Heart left ventricle (tissue), 16 donors: Measurements from ENCODE around the gene RPL11. TPM values are rescaled to one million over a fixed set of nuclear protein-coding genes. Genes with fewer than 3 reads are reported as not detected.

Experiments
- ATAC-seq, 4 donors: fragments of 200-7000 bp; cut with Tn5 transposase; one replicate each; pipeline ENCODE4 v1.9.1; 2020 to 2022; ENCODE audit warnings: moderate library complexity in 4 of 4, mild to moderate bottlenecking in 3 of 4, moderate number of reproducible peaks in 1 of 4
- DNase-seq, 5 donors: peaks; one replicate each; pipeline ENCODE4 v3.0.0-alpha.2; 2020
- H3K27ac ChIP-seq, 12 donors: fragments of 200-600 bp; sonication (generic) in 4 of 12; one replicate each; pipeline versions ENCODE4 v1.5.0 to v1.8.0; 2016 to 2022; ENCODE audit warnings: mild to moderate bottlenecking in 2 of 12
- H3K27me3 ChIP-seq, 9 donors: fragments of 200-600 bp; sonication (generic) in 2 of 9; one replicate each; pipeline versions ENCODE4 v1.5.1 to v1.8.0; 2016 to 2022; ENCODE audit warnings: mild to moderate bottlenecking in 3 of 9
- H3K36me3 ChIP-seq, 9 donors: fragments of 200-600 bp; sonication (generic) in 2 of 9; one replicate each; pipeline versions ENCODE4 v1.5.0 to v1.8.0; 2018 to 2022; ENCODE audit warnings: mild to moderate bottlenecking in 2 of 9
- H3K4me1 ChIP-seq, 12 donors: fragments of 200-600 bp; sonication (generic) in 4 of 12; one replicate each; pipeline versions ENCODE4 v1.5.0 to v1.8.0; 2016 to 2022; ENCODE audit warnings: mild to moderate bottlenecking in 3 of 12
- H3K4me3 ChIP-seq, 12 donors: fragments of 200-600 bp; sonication (generic) in 4 of 12; one replicate each; pipeline versions ENCODE4 v1.5.0 to v1.8.0; 2017 to 2022; ENCODE audit warnings: mild to moderate bottlenecking in 9 of 12, moderate library complexity in 4 of 12
- H3K9me3 ChIP-seq, 12 donors: fragments of 200-600 bp; sonication (generic) in 4 of 12; one replicate each; pipeline versions ENCODE4 v1.5.0 to v1.8.0; 2016 to 2022; ENCODE audit warnings: mild to moderate bottlenecking in 1 of 12
- POLR2A ChIP-seq, 2 donors: fragments of 450-650 bp; IDR thresholded peaks; one replicate each; pipeline ENCODE4 v1.6.1; 2017; ENCODE audit warnings: antibody characterized with exemption in 2 of 2, mild to moderate bottlenecking in 2 of 2, moderate library complexity in 2 of 2
- WGBS, 4 donors: extraction: QIAGEN DNeasy Blood & Tissue Kit in 2 of 4; methylation state at CpG; one replicate each; pipeline versions ENCODE4 v1.1.5 to v1.1.7; 2013 to 2018; 5-methylcytosine and 5-hydroxymethylcytosine counted together
- intact Hi-C, 10 donors: fragments of 100-400 bp; cut with DNase I; formaldehyde crosslinking; loops; one replicate each; pipeline versions ENCODE4 v1.11.1 to v1.14.2; 2022
- polyA plus RNA-seq, 2 donors: library from polyadenylated mRNA; stranded (reverse); fragments of 200-250 nt; gene quantifications; one replicate each; pipeline ENCODE4 v1.2.3, GENCODE V29; 2013
- total RNA-seq, 9 donors: library from RNA; depleted of rRNA in 2 of 9; stranded (reverse); fragments of >200 nt in 2 of 9; fragmentation: NEBNext Ultra II Directional in 3 of 9; extraction: Animal tissue kit (Norgen Biotek cat#: 25700) in 3 of 9; gene quantifications; one replicate each; pipeline versions ENCODE4 v1.1.0 to v1.2.4, GENCODE V29; 2016 to 2023
- TF ChIP-seq, protein P1 (sequence below), 12 donors: fragments of 200-600 bp; sonication (generic) in 4 of 12; IDR thresholded peaks; one replicate each; pipeline versions ENCODE4 v1.5.0 to v1.8.0; 2018 to 2022; ENCODE audit warnings: antibody characterized with exemption in 12 of 12, mild to moderate bottlenecking in 5 of 12
- donor health status: ischemic (EF 13 %, LVEDD 7.1; RV severe dilation, severe dysfunction).
- donor health status: healthy with polysubstance abuse.
- donor health status: DM: no; HTN: yes; CAD: no.
- donor health status: DM: no; HTN: no; CAD: no.
- donor health status: ischemic (EF 25% LVEDD 6.9; RV normal size, moderate dysfunction).
- donor health status: ischemic (EF 25% LVEDD 5.7; RV mildly dilated, moderate dysfunction).
- donor health status: healthy.
- donor health status: DM: yes; HTN: yes; CAD: no.
- donor health status: ischemic (EF 35%, LVEDD 5.7; RV mildly dilated, moderate dysfunction).
- donor health status: nonischemic (EF 11% LVEDD 7.7; RV severe dilation, severe dysfunction).
- donor health status: DM: yes; HTN: yes; CAD: no.
- donor health status: PGD.
- donor health status: ischemic (EF 29% LVEDD 5.4; RV normal size, mild dysfunction).
- donor health status: nonischemic (EF 23%, LVEDD 6.1; RV moderate dilation, normal function).

Gene RPL11
- total and polyA plus RNA-seq, 11 donors = 341 to 2,009 (median 695) TPM

DNA sequence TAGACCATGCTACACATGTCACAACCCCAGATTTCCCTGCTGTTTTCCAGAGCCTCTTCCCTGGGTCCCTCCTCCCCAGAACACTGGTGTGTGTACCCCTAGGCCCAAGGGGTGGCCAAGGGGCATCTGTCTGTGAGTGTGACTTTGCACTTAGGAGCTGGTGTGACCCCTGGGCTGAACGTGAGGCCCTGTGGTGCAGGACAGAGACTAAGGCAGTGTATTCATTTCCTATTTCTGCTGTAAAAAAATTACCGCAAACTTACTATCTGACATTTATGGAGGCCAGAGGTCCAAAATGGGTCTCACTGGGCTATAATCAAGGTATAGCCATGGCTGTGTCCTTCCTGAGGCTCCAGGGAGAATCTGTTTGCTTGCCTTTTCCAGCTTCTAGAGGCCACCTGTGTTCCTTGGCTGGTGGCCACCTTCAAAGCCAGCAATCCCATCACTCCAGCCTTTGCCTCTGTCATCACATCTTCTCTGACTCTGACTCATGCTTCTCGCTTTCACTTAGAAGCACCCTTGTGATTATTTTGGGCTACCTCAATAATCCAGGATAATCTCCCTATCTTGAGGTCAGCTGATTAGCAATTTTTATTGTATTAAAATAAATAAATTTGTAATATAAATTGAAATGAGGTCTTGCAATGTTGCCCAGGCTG is 27.7 kb downstream of the RPL11 start:
- Histone ChIP-seq H3K4me3 (no peak overlapping the region), H3K9me3 (no peaks in the 10 kb centered on the region), H3K27me3 (no peaks in the 10 kb centered on the region), H3K27ac (no peak overlapping the region), H3K4me1 (peaks cover 0 to 10% (median 2%) of the 10 kb centered on the region in 12 donors), H3K36me3 (peaks cover 0 to 5% (median 0%) of the 10 kb centered on the region in 9 donors)
- WGBS, 4 donors = 64 to 83% (median 80%) methylated on average over 3 of the region's 3 CpGs
- DNase-seq (peak in 1 of 5 donors; percentile 32), ATAC-seq (peak in 2 of 4 donors; percentile 35 to 67)
- TF ChIP-seq, protein P1, sequence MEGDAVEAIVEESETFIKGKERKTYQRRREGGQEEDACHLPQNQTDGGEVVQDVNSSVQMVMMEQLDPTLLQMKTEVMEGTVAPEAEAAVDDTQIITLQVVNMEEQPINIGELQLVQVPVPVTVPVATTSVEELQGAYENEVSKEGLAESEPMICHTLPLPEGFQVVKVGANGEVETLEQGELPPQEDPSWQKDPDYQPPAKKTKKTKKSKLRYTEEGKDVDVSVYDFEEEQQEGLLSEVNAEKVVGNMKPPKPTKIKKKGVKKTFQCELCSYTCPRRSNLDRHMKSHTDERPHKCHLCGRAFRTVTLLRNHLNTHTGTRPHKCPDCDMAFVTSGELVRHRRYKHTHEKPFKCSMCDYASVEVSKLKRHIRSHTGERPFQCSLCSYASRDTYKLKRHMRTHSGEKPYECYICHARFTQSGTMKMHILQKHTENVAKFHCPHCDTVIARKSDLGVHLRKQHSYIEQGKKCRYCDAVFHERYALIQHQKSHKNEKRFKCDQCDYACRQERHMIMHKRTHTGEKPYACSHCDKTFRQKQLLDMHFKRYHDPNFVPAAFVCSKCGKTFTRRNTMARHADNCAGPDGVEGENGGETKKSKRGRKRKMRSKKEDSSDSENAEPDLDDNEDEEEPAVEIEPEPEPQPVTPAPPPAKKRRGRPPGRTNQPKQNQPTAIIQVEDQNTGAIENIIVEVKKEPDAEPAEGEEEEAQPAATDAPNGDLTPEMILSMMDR (IDR thresholded peaks at IDR 0.05) = no peak
- no peak for TF ChIP-seq POLR2A (IDR thresholded peaks at IDR 0.05)
- intact Hi-C loops = no loop called here

DNA sequence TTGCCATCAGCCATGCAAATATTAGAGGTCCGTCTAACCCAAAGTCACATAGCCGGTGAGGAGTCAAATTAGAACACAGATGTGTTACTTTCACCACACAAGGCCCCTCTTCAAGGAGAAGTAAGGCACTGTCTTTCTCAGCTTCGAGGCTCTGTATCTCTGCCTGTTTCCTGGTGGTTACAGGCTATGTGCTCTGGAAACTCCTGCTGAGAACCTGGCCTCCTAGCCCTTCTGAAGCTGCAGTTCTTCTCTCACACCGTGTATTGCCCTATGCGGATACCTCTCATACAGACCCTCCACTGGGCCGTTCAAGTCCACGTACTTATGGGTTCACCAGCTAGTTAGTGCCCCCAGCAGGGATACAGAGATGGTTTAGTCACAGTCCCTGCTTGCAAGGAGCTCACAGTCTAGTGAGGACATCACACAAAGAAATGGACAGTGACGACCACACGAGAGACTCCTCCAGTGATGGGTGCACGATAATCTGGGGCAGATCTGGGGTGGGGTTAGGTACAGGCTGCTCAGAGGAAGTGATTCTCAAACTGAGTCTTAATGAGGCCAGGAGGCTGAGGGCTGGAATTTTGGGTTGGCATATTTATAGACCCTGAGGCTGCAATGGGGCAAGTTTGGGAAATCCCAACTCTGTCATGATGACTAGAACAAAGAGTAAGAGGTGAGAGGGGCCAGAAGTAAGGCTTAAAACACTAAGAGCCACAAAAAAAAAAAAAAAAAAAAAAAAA is 28.8 kb downstream of the RPL11 start:
- DNase-seq = no peak
- Histone ChIP-seq H3K4me3 (no peak overlapping the region), H3K4me1 (peaks cover 0 to 10% (median 2%) of the 10 kb centered on the region in 12 donors), H3K27ac (no peak overlapping the region), H3K36me3 (peaks cover 0 to 4% (median 0%) of the 10 kb centered on the region in 9 donors), H3K9me3 (no peaks in the 10 kb centered on the region), H3K27me3 (no peaks in the 10 kb centered on the region)
- intact Hi-C loops = no loop called here
- 89 to 92% (median 91%) methylated on average over 10 of the region's 10 CpGs for WGBS, 4 donors
- TF ChIP-seq POLR2A (IDR thresholded peaks at IDR 0.05) = no peak
- TF ChIP-seq, protein P1 (IDR thresholded peaks at IDR 0.05) = no peak
- peak in 1 of 4 donors; percentile 31 for ATAC-seq

DNA sequence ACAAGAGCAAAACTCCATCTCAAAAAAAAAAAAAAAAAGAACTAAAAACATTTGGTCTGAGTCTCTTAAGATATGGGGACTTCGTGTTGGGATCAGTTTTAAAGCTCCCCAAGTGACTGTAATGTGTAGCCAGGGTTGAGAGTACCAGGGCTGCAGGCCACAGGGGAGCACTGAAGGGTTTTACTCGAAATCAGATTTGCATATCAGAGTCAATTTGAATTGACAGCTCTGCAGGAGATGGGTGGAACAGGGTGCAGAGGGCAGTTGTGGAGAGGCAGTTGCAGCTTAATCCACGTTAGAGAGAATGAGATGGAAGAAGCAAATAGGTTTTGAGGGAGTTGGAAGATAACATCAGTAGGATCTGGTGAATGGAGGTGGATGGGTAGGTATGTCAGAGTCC is 31.0 kb downstream of the RPL11 start:
- DNase-seq (no peak), ATAC-seq (no peak)
- Histone ChIP-seq H3K36me3 (no peaks in the 10 kb centered on the region), H3K27ac (no peak overlapping the region), H3K4me3 (no peak overlapping the region), H3K27me3 (no peaks in the 10 kb centered on the region), H3K9me3 (no peaks in the 10 kb centered on the region), H3K4me1 (peaks cover 0 to 19% (median 2%) of the 10 kb centered on the region in 12 donors)
- WGBS, 4 donors = 72 to 88% (median 80%) methylated on average over 3 of the region's 3 CpGs
- intact Hi-C loops = no loop called here
- no peak for TF ChIP-seq POLR2A (IDR thresholded peaks at IDR 0.05)
- TF ChIP-seq, protein P1 (IDR thresholded peaks at IDR 0.05) = no peak

DNA sequence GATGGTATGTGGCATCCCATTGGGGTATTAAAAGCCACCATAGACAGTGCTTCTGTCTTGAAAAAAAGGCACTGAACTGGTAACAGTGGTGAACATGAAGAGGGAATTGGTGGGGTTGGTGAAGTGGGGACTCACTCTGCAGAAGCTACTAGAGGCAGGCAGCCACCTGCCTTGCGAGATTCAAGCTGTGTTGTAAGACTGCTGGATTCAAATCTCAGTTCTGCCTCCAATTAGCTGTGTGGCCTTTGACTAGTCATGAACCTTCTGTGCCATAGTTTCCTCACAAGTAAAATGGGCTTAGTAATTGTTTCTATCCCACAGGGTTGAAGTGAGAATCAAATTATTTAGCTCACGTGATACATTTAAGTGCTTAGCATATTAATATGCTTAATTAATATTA is 35.1 kb downstream of the RPL11 start:
- 82 to 98% (median 93%) methylated on average over 2 of the region's 2 CpGs for WGBS, 4 donors
- Histone ChIP-seq H3K4me3 (no peak overlapping the region), H3K9me3 (no peaks in the 10 kb centered on the region), H3K4me1 (peaks cover 0 to 14% (median 0%) of the 10 kb centered on the region in 12 donors), H3K27me3 (no peaks in the 10 kb centered on the region), H3K36me3 (no peaks in the 10 kb centered on the region), H3K27ac (peak overlapping the region in 1 of 12 donors; percentile 54)
- ATAC-seq = no peak
- TF ChIP-seq POLR2A (IDR thresholded peaks at IDR 0.05) = no peak
- TF ChIP-seq, protein P1 (IDR thresholded peaks at IDR 0.05) = no peak
- intact Hi-C loops = no loop called here
- DNase-seq = no peak
